B cell (primary cell): ENCODE data around the gene TSC22D1.

Experiments used
- CTCF ChIP-seq: fragments of 200-600 bp; IDR thresholded peaks from one replicate; pipeline ENCODE4 v1.8.0; 2022; ENCODE audit warnings: antibody characterized with exemption, mild to moderate bottlenecking
- EZH2 ChIP-seq: IDR thresholded peaks from 2 replicates; pipeline ENCODE4 v1.6.1; 2012; ENCODE audit warnings: borderline replicate concordance, low read depth, mild to moderate bottlenecking, moderate library complexity, low read length; ENCODE audit not compliant: insufficient read depth, poor library complexity, severe bottlenecking

- TF ChIP-seq EZH2 (no peak), CTCF (no peak)
These were observed 52.7 kb downstream of the TSC22D1 start for GRCh38 chr13:44523146-44524015.
